ENCODE data around the gene MYL5. TPM values are rescaled to one million over a fixed set of nuclear protein-coding genes. Genes with fewer than 3 reads are reported as not detected.

Gene MYL5
- total RNA-seq, 4 donors from 2014 or later: 16.0 to 37.7 (median 20.1) TPM

- no peak for TF ChIP-seq CTCF (IDR thresholded peaks at IDR 0.05; ENCODE audit: low read depth)
These were observed 43.4 kb downstream of the MYL5 start for GRCh38 chr4:717601-718320.

GRCh38 chr4:718460-718859 is 44.1 kb downstream of the MYL5 start:
- no peak for TF ChIP-seq CTCF (IDR thresholded peaks at IDR 0.05; ENCODE audit: low read depth)

GRCh38 chr4:720111-720860 is 45.9 kb downstream of the MYL5 start:
- TF ChIP-seq CTCF (IDR thresholded peaks at IDR 0.05; ENCODE audit: low read depth): no peak

GRCh38 chr4:721261-722168 is 47.2 kb downstream of the MYL5 start:
- no peak for TF ChIP-seq CTCF (IDR thresholded peaks at IDR 0.05; ENCODE audit: low read depth)

- TF ChIP-seq CTCF (IDR thresholded peaks at IDR 0.05; ENCODE audit: low read depth): no peak
These were observed 47.9 kb downstream of the MYL5 start for GRCh38 chr4:722169-722725.

GRCh38 chr4:722851-723360 is 48.6 kb downstream of the MYL5 start:
- no peak for TF ChIP-seq CTCF (IDR thresholded peaks at IDR 0.05; ENCODE audit: low read depth)
